OCI-LY1 (cell line): ENCODE data around the gene SDC4.

Experiments
- H2AFZ ChIP-seq: fragments of 200-600 bp; sonication (generic), shearing (Covaris generic); 2 replicates; pipeline ENCODE4 v1.6.0; 2014; ENCODE audit warnings: antibody characterized with exemption, mild to moderate bottlenecking, low read length
- H3F3A ChIP-seq: fragments of 200-600 bp; sonication (generic), shearing (Covaris generic); 2 replicates; pipeline ENCODE4 v1.6.0; 2014; ENCODE audit warnings: mild to moderate bottlenecking, antibody characterized with exemption, low read length, moderate library complexity; ENCODE audit not compliant: insufficient read depth
- H3K27ac ChIP-seq: fragments of 200-600 bp; sonication (generic); 2 replicates; pipeline ENCODE4 v1.5.1; 2014; ENCODE audit warnings: low read length, mixed run types, mild to moderate bottlenecking, low read depth; ENCODE audit not compliant: poor library complexity, severe bottlenecking
- H3K27me3 ChIP-seq: fragments of 200-600 bp; sonication (generic); 2 replicates; pipeline ENCODE4 v1.6.0; 2014; ENCODE audit warnings: antibody characterized with exemption, mild to moderate bottlenecking, low read length, moderate library complexity; ENCODE audit not compliant: insufficient read depth
- H3K36me3 ChIP-seq: fragments of 200-600 bp; sonication (generic); 2 replicates; pipeline ENCODE4 v1.6.1; 2014; ENCODE audit warnings: mild to moderate bottlenecking, antibody characterized with exemption, low read length, moderate library complexity, mixed read lengths; ENCODE audit not compliant: insufficient read depth
- H3K4me1 ChIP-seq: fragments of 200-600 bp; sonication (generic); 2 replicates; pipeline ENCODE4 v1.5.1; 2014; ENCODE audit warnings: mild to moderate bottlenecking, low read length, moderate library complexity; ENCODE audit not compliant: insufficient read depth, severe bottlenecking
- H3K4me2 ChIP-seq: fragments of 200-600 bp; sonication (generic), shearing (Covaris generic); 2 replicates; pipeline ENCODE4 v1.6.1; 2014; ENCODE audit warnings: low read length
- H3K4me3 ChIP-seq: fragments of 200-600 bp; sonication (generic); 2 replicates; pipeline ENCODE4 v1.5.1; 2014; ENCODE audit warnings: low read length, low read depth, mild to moderate bottlenecking, mixed read lengths; ENCODE audit not compliant: poor library complexity, severe bottlenecking
- H3K79me2 ChIP-seq: fragments of 200-600 bp; shearing (Covaris generic); 2 replicates; pipeline ENCODE4 v1.6.1; 2016; ENCODE audit warnings: mixed run types, low read length, mixed read lengths; ENCODE audit not compliant: insufficient read depth
- H3K9ac ChIP-seq: fragments of 200-600 bp; sonication (generic), shearing (Covaris generic); 2 replicates; pipeline ENCODE4 v1.6.1; 2014; ENCODE audit warnings: mild to moderate bottlenecking, low read length, mixed read lengths
- H3K9me2 ChIP-seq: fragments of 200-600 bp; sonication (generic), shearing (Covaris generic); 2 replicates; pipeline ENCODE4 v1.6.1; 2014; ENCODE audit warnings: low read depth, mild to moderate bottlenecking, low read length, mixed read lengths
- H3K9me3 ChIP-seq: fragments of 200-600 bp; shearing (Covaris generic); 2 replicates; pipeline ENCODE4 v1.6.1; 2014; ENCODE audit warnings: low read length, mixed read lengths
- H4K20me1 ChIP-seq: fragments of 200-600 bp; sonication (generic), shearing (Covaris generic); 2 replicates; pipeline ENCODE4 v1.6.0; 2016; ENCODE audit warnings: mild to moderate bottlenecking, low read length; ENCODE audit not compliant: insufficient read depth
- EZH2 ChIP-seq: fragments of 200-600 bp; sonication (generic), shearing (Covaris generic); IDR thresholded peaks from 2 replicates; pipeline ENCODE4 v1.8.0; 2017; ENCODE audit warnings: borderline replicate concordance, mixed run types, mild to moderate bottlenecking, antibody characterized with exemption, low read length, moderate library complexity, mixed read lengths
- TF ChIP-seq, protein P1 (sequence below): fragments of 200-600 bp; sonication (generic), shearing (Covaris generic); IDR thresholded peaks from 2 replicates; pipeline ENCODE4 v1.5.1; 2017; ENCODE audit warnings: mild to moderate bottlenecking, antibody characterized with exemption, low read length, moderate library complexity, mixed read lengths

Gene SDC4

DNA sequence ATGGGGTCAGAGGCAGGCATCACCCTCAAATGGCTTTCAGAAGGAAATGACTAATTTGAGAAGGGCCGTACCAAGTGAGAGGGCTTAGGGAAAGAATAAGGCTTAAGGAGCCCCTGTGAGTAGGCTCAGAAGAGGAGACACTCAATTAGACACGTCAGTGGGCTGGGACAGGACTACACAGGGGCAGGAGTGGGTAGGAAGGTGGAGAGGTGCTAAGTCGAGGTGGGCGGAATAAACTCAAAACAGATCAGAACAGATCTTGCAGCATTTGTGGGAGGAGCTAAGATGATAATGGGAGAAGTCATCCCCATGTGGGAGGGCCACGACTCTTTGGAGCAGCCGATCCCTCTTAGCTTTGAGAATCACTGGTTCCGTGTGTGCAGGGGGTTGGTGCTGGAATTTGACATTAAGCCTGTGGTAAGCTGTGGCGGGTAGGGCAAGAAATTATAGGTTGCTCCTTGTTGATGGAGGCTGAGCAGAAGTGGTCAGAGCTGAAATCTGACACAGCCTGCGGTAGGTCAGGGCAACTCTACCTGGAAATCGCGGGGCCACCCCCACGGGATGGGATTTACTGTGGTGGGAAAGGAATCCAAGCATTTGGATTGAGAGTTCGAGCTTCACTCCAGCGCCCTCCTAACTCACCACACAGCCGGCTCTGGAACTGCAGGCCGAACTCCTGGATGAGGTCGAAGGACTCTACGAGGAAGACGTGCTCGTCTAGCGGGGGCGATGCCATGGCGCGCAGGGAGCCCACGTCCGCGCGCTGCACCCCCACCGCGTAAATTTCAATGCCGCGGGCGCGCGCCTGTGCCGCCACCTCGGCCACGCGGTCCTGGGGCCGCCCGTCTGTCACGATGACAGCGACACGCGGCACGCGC lies 44.4 kb downstream of the SDC4 start:
- no peak overlapping the region for H3K27ac ChIP-seq
- no peaks in the 10 kb centered on the region for H4K20me1 ChIP-seq
- no peak for TF ChIP-seq EZH2
- TF ChIP-seq, protein P1, sequence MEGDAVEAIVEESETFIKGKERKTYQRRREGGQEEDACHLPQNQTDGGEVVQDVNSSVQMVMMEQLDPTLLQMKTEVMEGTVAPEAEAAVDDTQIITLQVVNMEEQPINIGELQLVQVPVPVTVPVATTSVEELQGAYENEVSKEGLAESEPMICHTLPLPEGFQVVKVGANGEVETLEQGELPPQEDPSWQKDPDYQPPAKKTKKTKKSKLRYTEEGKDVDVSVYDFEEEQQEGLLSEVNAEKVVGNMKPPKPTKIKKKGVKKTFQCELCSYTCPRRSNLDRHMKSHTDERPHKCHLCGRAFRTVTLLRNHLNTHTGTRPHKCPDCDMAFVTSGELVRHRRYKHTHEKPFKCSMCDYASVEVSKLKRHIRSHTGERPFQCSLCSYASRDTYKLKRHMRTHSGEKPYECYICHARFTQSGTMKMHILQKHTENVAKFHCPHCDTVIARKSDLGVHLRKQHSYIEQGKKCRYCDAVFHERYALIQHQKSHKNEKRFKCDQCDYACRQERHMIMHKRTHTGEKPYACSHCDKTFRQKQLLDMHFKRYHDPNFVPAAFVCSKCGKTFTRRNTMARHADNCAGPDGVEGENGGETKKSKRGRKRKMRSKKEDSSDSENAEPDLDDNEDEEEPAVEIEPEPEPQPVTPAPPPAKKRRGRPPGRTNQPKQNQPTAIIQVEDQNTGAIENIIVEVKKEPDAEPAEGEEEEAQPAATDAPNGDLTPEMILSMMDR, result no peak
- H3K79me2 ChIP-seq, result no peaks in the 10 kb centered on the region
- no peaks in the 10 kb centered on the region for H3K9me2 ChIP-seq
- H3K36me3 ChIP-seq, result no peaks in the 10 kb centered on the region
- H3K4me1 ChIP-seq, result no peaks in the 10 kb centered on the region
- H2AFZ ChIP-seq, result no peak overlapping the region
- H3K4me2 ChIP-seq, result no peak overlapping the region
- H3F3A ChIP-seq, result no peaks in the 10 kb centered on the region
- H3K9me3 ChIP-seq, result no peaks in the 10 kb centered on the region
- H3K27me3 ChIP-seq, result no peaks in the 10 kb centered on the region
- no peak overlapping the region for H3K4me3 ChIP-seq
- no peak overlapping the region for H3K9ac ChIP-seq

DNA sequence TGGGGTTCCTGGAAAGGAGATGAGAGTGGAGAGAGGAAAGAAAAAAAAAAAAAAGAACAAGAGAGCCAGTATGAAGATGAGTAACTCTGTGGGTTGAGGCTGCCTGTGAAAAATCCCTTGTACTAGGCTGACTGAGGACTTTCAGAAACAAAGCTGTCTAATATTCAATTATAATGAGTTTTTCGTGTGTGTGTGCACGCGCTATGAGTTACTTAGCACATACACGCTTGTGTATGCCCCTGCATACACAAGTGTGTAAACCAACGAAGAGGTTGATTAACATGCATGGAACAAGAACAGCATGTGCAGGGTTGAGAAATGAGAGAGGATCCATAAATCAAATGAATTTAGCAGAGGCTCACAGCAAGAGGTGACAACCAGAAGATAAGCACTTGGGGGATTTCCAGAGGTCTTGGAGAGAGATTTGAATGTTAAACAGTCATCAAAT lies 46.4 kb downstream of the SDC4 start:
- H3K27ac ChIP-seq, result no peak overlapping the region

DNA sequence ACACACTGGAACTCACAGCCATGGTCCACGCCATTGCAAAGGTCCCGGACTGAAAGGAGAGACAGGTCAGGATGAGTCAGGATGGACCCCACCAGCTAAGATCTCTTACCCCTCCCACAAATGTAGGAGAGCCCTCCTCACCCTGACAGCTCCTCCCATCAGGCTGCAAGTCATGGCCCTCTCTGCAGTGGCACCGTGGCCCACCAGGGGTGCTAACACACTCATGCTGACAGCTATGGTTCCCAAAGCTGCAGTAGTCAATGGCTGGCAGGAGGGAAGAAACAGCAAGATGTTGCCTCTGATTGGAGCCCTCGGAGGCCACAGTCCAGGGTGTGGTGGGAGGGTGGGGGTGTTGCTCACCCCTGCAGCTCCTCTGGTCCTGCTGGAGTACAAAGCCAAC lies 47.3 kb downstream of the SDC4 start:
- Histone ChIP-seq H3K27me3 (no peaks in the 10 kb centered on the region), H3F3A (no peaks in the 10 kb centered on the region), H2AFZ (no peak overlapping the region), H3K9ac (no peak overlapping the region), H3K4me1 (no peaks in the 10 kb centered on the region), H3K4me2 (no peak overlapping the region), H3K9me2 (no peaks in the 10 kb centered on the region), H3K27ac (no peak overlapping the region), H3K79me2 (no peaks in the 10 kb centered on the region), H3K4me3 (no peak overlapping the region), H3K36me3 (no peaks in the 10 kb centered on the region), H3K9me3 (no peaks in the 10 kb centered on the region), H4K20me1 (no peaks in the 10 kb centered on the region)
- no peak for TF ChIP-seq EZH2
- TF ChIP-seq, protein P1, result peak; percentile 43

More for the DNA sequence above, 46.4 kb downstream of the SDC4 start:
- Histone ChIP-seq H3K36me3 (no peaks in the 10 kb centered on the region), H3K4me2 (no peak overlapping the region), H3K9me3 (no peaks in the 10 kb centered on the region), H3K79me2 (no peaks in the 10 kb centered on the region), H3F3A (no peaks in the 10 kb centered on the region), H3K4me1 (no peaks in the 10 kb centered on the region), H3K27me3 (no peaks in the 10 kb centered on the region), H3K4me3 (no peak overlapping the region), H4K20me1 (no peaks in the 10 kb centered on the region), H3K9ac (no peak overlapping the region), H2AFZ (no peak overlapping the region), H3K9me2 (no peaks in the 10 kb centered on the region)
- TF ChIP-seq, protein P1, result no peak
- no peak for TF ChIP-seq EZH2
